ENCODE data around the gene GLI3.

GLI3 gene

GRCh38 chr7:42235741-42236161 lies 1.3 kb downstream of the GLI3 start:
- no peak for DNase-seq

DNA sequence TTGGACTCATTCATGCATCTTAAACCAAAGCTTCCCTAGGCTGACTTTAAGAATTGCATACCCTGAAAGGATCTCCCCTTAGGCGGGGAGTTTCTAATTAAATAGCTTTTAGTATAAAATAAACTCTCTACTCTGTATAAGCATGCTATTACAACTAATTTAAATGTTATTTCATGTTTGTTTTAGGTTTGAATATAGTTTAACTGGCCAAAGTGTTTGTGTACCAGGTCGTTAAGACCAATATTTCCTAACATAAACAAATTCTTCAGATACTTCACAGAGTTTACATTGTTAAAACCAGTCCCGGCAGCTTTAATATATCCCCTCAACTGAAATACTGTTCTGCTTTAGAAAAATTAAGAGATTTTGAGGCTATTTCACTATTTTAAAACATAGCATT lies 2.3 kb downstream of the GLI3 start:
- no peak for DNase-seq

DNA sequence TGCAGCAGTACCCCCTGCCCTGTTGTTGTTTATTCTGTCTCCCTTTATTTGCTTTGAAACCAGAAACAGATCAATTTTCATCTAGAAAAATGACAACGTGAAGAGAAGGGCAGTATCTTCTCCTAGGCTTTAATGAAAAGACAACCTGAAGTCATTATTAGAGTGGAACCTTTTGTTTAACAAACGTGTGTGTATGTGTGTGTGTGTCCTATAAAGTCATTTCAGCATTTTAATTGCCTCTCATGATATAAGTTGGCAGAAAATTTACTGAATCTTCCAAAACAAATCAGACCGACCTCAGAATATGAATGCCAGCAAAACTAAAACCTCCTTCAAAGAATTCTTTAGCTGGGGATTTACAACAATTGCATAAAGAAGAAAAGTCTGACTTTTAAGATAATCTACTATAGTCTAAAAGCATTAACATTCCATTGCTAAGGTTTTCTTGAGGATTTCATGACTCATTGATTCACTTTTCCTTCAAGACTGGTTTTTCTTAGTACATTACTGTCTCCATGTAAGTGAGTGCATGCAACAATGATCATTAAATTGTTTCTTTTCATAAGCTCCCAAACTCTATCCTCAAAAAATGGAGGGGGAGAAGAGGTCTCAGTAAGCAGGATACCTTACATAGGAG lies 3.2 kb downstream of the GLI3 start:
- no peak for DNase-seq

GRCh38 chr7:42233171-42233570 lies 3.8 kb downstream of the GLI3 start:
- no peak for DNase-seq

GRCh38 chr7:42232275-42232674 lies 4.7 kb downstream of the GLI3 start:
- no peak for DNase-seq

- no peak for DNase-seq
These were observed 5.8 kb downstream of the GLI3 start for GRCh38 chr7:42231043-42231787.

GRCh38 chr7:42227936-42228591 lies 8.9 kb downstream of the GLI3 start:
- DNase-seq: no peak

DNA sequence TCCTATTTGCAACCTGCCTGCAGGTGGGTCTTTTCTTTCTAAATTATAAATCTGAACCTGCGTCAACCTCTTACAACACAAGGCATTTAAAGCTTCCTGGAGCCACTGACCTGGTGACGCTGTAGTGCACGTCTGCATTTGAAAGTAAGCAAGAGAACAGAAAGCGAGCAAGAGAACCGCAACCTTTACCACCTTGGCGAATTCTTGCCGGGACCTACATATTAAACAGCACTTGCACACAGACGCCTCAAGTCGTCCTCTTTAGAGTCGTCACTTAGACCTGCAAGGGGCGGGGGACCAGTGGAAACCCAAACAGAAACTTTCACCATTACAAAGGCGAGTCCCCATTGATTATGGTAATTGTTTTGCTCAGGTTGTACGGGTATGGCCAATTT lies 9.5 kb downstream of the GLI3 start:
- DNase-seq: no peak

DNA sequence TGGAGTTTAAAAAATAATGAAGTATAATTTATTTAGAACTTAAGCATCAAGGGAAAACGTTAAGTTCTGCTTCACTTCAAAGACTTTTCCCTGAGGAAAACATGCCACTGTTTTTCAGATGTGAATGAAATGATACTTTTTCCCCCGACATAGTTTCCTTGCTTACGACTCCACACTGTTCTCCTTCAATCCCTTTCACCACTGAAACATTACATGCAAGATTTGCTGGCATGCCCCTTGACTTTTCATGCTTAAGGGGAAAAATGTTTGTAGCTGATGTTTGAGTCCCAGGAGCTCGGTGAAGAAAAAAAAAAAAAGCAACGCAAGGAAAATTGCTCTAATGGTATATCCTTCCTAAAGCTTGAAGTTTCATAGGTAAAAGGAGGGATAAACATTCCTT lies 10.0 kb downstream of the GLI3 start:
- no peak for DNase-seq

- DNase-seq: no peak
These were observed 10.6 kb downstream of the GLI3 start for GRCh38 chr7:42226354-42226941.

DNA sequence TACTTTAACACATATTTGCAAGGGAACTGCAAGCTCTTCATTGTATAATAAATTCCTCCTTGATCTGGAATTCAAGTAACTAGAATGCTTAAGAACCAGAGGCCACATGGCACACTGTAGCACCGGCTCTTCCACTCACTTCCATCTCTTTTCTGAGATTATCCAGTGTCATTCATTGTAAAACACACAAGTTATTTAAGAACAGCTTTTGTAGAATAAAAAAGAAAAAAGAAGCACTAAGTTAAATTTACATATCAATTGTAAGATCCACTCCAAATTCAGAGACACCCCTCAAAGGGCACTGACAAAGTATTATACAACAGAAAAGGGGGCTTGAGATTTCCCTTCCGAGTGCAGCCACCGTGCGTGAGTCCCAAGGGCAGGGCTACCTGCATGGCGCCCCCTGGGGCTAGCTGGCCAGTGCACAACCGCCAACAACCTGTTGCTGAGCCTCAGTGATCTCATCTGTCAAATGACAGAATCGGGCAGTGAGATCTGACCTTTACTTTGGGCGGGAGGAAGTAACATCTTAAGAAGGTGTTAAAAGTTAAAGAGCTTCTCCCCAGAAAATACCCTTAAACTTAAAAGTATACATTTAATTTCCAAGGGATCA lies 12.5 kb downstream of the GLI3 start:
- no peak for DNase-seq

- no peak for DNase-seq
These were observed 14.1 kb downstream of the GLI3 start for GRCh38 chr7:42222891-42223290.

- no peak for DNase-seq
These were observed 14.9 kb downstream of the GLI3 start for GRCh38 chr7:42222125-42222524.

- no peak for DNase-seq
These were observed 15.7 kb downstream of the GLI3 start for GRCh38 chr7:42221304-42221703.

GRCh38 chr7:42219447-42219846 lies 17.6 kb downstream of the GLI3 start:
- no peak for DNase-seq

DNA sequence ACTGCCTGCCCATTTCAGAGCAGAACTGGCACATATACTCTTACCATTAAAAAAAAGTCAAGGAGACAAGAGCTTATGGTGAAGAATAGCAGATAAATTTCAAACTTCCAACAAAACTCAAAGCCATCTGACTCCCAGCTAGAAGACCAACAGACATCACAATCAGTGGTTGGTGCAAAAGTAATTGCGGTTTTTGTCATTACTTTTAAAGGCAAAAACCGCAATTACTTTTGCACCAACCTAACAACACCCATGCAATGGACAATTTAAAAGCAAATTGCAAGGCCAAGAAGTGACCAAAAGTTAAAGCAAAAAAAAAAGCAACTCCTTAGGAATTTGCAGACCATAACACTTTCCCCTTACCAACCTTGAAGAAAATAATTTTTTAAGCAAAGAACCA lies 18.8 kb downstream of the GLI3 start:
- DNase-seq: no peak

DNA sequence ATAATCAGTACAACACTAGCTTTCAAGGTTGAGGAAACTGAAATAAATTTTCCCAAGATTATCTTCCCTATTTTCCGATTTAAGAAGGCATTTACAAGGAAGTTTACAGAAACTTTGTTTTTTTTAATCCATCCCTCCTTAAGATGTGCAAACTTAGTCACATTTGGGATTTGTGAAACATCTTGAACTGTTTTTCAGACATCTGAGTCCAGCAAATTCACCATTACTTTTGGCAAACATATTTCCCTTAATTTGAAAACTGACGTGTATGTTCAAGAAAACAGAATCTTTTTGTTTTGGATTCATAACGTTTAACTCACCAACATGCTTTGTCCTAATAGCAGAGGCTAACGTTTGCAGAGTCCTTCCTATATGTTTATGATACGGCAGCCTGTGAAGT lies 19.5 kb downstream of the GLI3 start:
- DNase-seq: no peak

GRCh38 chr7:42217053-42217452 lies 20.0 kb downstream of the GLI3 start:
- no peak for DNase-seq

- DNase-seq: no peak
These were observed 22.8 kb downstream of the GLI3 start for GRCh38 chr7:42214060-42214679.

- no peak for DNase-seq
These were observed 23.9 kb downstream of the GLI3 start for GRCh38 chr7:42213093-42213492.

DNA sequence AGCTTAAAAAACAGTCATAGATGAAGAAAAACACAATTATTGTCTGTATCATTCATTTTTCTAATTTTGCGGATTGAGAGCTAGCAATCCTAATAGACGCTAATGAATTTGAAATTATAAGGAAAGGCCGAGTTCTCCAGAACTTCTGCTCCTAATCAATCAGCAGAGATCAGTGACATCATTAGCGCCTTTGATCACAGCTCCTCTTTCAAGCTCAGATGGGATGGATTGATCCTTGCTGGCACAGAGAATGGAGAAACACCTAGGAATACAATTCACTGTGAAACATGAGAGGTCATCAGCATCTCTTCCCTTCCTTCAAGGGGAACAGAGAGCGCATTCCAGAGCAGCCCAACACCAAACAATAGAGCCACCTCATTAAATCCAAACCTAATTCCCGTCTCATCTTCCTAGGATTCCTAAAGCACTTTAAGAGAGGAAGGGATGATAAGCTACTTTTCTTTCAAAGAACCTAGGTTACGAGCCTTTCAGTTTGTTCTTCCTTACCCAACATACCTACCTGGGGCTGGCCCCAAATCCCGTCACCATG lies 24.4 kb downstream of the GLI3 start:
- no peak for DNase-seq

DNA sequence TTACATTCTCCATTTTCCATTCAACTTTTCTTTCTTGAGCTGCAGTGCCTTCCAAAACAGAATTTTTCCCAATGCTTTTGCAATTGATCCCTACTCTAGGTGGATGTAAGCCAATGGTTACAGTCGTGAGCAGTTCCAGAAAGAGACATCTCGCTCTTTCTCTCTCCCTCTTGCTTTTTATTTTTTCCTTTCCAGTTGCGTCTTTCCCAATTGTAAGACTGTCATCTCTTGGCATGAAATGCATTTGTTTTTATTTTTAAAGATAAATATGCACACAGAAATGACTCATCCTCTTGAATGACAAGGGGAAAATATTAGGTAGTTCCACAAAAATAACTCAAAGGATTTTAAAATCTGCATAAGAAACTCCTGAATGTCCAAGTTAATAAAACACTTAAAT lies 25.1 kb downstream of the GLI3 start:
- no peak for DNase-seq

- DNase-seq: no peak
These were observed 26.2 kb downstream of the GLI3 start for GRCh38 chr7:42210779-42211178.

All from activated CD4-positive, alpha-beta T cell treated with anti-CD3 and anti-CD28 coated beads for 1 hour (primary cell).